Islet precursor cell (in vitro differentiated cells): Measurements from ENCODE around the gene NPRL2.

Experiments
- DNase-seq: peaks from one replicate; pipeline ENCODE4 v3.0.0-alpha.2; 2018

The NPRL2 gene

GRCh38 chr3:50347187-50347813 lies 3.3 kb downstream of the NPRL2 start:
- DNase-seq = peak; percentile 82

- peak; percentile 79 for DNase-seq
Measured at GRCh38 chr3:50345586-50346234, 4.9 kb downstream of the NPRL2 start, which contains the start of gene ZMYND10. Gene ZMYND10 (minus strand): TSS chr3:50345732. CDS start chr3:50345579, 153 bp downstream.

- no peak for DNase-seq
Measured at GRCh38 chr3:50345008-50345407, 5.6 kb downstream of the NPRL2 start.

- no peak for DNase-seq
Measured at GRCh38 chr3:50342813-50343633, 7.6 kb downstream of the NPRL2 start.

GRCh38 chr3:50341996-50342650 lies 8.5 kb downstream of the NPRL2 start:
- DNase-seq = no peak

- no peak for DNase-seq
Measured at GRCh38 chr3:50341537-50341936, 9.0 kb downstream of the NPRL2 start.

- no peak for DNase-seq
Measured at GRCh38 chr3:50340448-50341329, 9.9 kb downstream of the NPRL2 start, which contains the start of gene RASSF1. Gene RASSF1 (minus strand): TSS chr3:50340836. CDS start chr3:50340805, 31 bp downstream.

GRCh38 chr3:50340147-50340447 lies 10.5 kb downstream of the NPRL2 start:
- DNase-seq = no peak

GRCh38 chr3:50339485-50340146 lies 11.0 kb downstream of the NPRL2 start:
- DNase-seq = no peak

GRCh38 chr3:50338965-50339364 lies 11.6 kb downstream of the NPRL2 start:
- no peak for DNase-seq

- peak; percentile 100 for DNase-seq
Measured at GRCh38 chr3:50337175-50337861, 13.3 kb downstream of the NPRL2 start.

- no peak for DNase-seq
Measured at GRCh38 chr3:50336452-50337174, 14.0 kb downstream of the NPRL2 start.

- no peak for DNase-seq
Measured at GRCh38 chr3:50334339-50335075, 16.1 kb downstream of the NPRL2 start.

- DNase-seq = no peak
Measured at GRCh38 chr3:50333744-50334328, 16.7 kb downstream of the NPRL2 start.

- DNase-seq = no peak
Measured at GRCh38 chr3:50331364-50331907, 19.1 kb downstream of the NPRL2 start.

GRCh38 chr3:50330330-50330729 lies 20.2 kb downstream of the NPRL2 start:
- DNase-seq = no peak

- peak; percentile 98 for DNase-seq
Measured at GRCh38 chr3:50327943-50328691, 22.5 kb downstream of the NPRL2 start, which contains the start of gene TUSC2. Gene TUSC2 (minus strand): TSS chr3:50328223. CDS start chr3:50328099, 124 bp downstream.

- DNase-seq = no peak
Measured at GRCh38 chr3:50327129-50327528, 23.4 kb downstream of the NPRL2 start.
